ENCODE data around the gene HCFC1R1.

DNA sequence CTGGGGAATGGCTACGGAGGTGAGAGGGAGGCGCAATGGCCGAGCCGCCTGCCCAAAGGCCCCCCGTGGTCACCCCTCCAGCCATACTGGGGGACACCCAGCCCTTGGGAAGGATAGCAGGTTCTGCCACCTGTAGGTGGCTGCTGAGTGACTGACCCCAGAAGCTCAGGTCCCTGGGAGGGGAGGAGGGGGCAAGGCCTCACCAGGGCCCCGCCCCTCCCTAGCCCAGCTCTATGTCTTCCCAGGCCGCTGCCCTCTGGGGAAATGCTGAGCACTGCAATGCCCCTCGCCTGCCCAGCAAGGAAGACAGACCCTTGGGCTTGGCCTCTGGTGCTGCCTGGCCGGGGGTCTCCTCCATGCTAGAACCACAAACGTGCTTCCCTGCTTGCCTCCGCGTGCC lies 22.4 kb downstream of the HCFC1R1 start:
- no peak for TF ChIP-seq POLR2AphosphoS5 (IDR thresholded peaks at IDR 0.05)
- TF ChIP-seq, protein P1, sequence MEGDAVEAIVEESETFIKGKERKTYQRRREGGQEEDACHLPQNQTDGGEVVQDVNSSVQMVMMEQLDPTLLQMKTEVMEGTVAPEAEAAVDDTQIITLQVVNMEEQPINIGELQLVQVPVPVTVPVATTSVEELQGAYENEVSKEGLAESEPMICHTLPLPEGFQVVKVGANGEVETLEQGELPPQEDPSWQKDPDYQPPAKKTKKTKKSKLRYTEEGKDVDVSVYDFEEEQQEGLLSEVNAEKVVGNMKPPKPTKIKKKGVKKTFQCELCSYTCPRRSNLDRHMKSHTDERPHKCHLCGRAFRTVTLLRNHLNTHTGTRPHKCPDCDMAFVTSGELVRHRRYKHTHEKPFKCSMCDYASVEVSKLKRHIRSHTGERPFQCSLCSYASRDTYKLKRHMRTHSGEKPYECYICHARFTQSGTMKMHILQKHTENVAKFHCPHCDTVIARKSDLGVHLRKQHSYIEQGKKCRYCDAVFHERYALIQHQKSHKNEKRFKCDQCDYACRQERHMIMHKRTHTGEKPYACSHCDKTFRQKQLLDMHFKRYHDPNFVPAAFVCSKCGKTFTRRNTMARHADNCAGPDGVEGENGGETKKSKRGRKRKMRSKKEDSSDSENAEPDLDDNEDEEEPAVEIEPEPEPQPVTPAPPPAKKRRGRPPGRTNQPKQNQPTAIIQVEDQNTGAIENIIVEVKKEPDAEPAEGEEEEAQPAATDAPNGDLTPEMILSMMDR (IDR thresholded peaks at IDR 0.05) = no peak
- TF ChIP-seq POLR2A (IDR thresholded peaks at IDR 0.05) = no peak

Data from sigmoid colon (tissue), 4 donors.